ENCODE data around the gene MPP1. TPM values are rescaled to one million over a fixed set of nuclear protein-coding genes. Genes with fewer than 3 reads are reported as not detected.
A peak's percentile ranks its signal among the peaks of the same experiment; 100 is the strongest.

The MPP1 gene
- total RNA-seq, 1 donor, result 23.3 TPM

- no peak for TF ChIP-seq CTCF (IDR thresholded peaks at IDR 0.05; ENCODE audit: insufficient read depth, low read length)
- H3K4me3 ChIP-seq (ENCODE audit: low read depth, low read length), result peak overlapping the region; percentile 34
- DNase-seq (ENCODE audit: low read depth), result no peak
Measured at GRCh38 chrX:154751203-154751668, 54.0 kb downstream of the MPP1 start.

- no peak for TF ChIP-seq CTCF (IDR thresholded peaks at IDR 0.05; ENCODE audit: insufficient read depth, low read length)
- peak; percentile 36 for DNase-seq (ENCODE audit: low read depth)
- H3K4me3 ChIP-seq (ENCODE audit: low read depth, low read length), result peak within 1 kb of the TSS; percentile 65
Measured at GRCh38 chrX:154750301-154751202, 54.7 kb downstream of the MPP1 start, which contains the start of gene GAB3. Gene GAB3, minus strand, starts transcription at chrX:154751077. Its CDS starts 52 bp downstream, at chrX:154751025.

GRCh38 chrX:154749856-154750255, 55.4 kb downstream of the MPP1 start:
- TF ChIP-seq CTCF (IDR thresholded peaks at IDR 0.05; ENCODE audit: insufficient read depth, low read length), result no peak
- H3K4me3 ChIP-seq (ENCODE audit: low read depth, low read length), result peak overlapping the region; percentile 65
- DNase-seq (ENCODE audit: low read depth), result peak; percentile 41

- TF ChIP-seq CTCF (IDR thresholded peaks at IDR 0.05; ENCODE audit: insufficient read depth, low read length), result peak; percentile 74
Measured at GRCh38 chrX:154748712-154749339, 56.5 kb downstream of the MPP1 start.

GRCh38 chrX:154742613-154743012, 62.7 kb downstream of the MPP1 start:
- no peak for DNase-seq (ENCODE audit: low read depth)
- no peak overlapping the region for H3K4me3 ChIP-seq (ENCODE audit: low read depth, low read length)
- TF ChIP-seq CTCF (IDR thresholded peaks at IDR 0.05; ENCODE audit: insufficient read depth, low read length), result no peak

More at GRCh38 chrX:154748712-154749339, 56.5 kb downstream of the MPP1 start:
- H3K4me3 ChIP-seq (ENCODE audit: low read depth, low read length), result no peak overlapping the region
- peak; percentile 68 for DNase-seq (ENCODE audit: low read depth)

GRCh38 chrX:154739952-154740465, 65.3 kb downstream of the MPP1 start:
- no peak for DNase-seq (ENCODE audit: low read depth)
- no peak for TF ChIP-seq CTCF (IDR thresholded peaks at IDR 0.05; ENCODE audit: insufficient read depth, low read length)
- H3K4me3 ChIP-seq (ENCODE audit: low read depth, low read length), result no peak overlapping the region
